ENCODE results near the gene ATP6V0D1. TPM values are rescaled to one million over a fixed set of nuclear protein-coding genes. Genes with fewer than 3 reads are reported as not detected.

The ATP6V0D1 gene
- total RNA-seq, 1 donor from 2014 or later: 31.8 TPM

- peaks cover 55% of the 10 kb centered on the region for H3K27me3 Mint-ChIP-seq
- H3K4me1 Mint-ChIP-seq: peaks cover 12% of the 10 kb centered on the region
- no peaks in the 10 kb centered on the region for H3K36me3 Mint-ChIP-seq (ENCODE audit: low read depth)
- no peak overlapping the region for H3K27ac Mint-ChIP-seq
- peak; percentile 64 for DNase-seq
- no peaks in the 10 kb centered on the region for H3K9me3 Mint-ChIP-seq
- H3K4me3 Mint-ChIP-seq: peak overlapping the region; percentile 45
- intact Hi-C loops (cut with micrococcal nuclease): no loop called here
These were observed 51.7 kb downstream of the ATP6V0D1 start for GRCh38 chr16:67429053-67429798.

GRCh38 chr16:67428146-67428731 is 52.7 kb downstream of the ATP6V0D1 start:
- H3K4me3 Mint-ChIP-seq: no peak overlapping the region
- peaks cover 57% of the 10 kb centered on the region for H3K27me3 Mint-ChIP-seq
- peaks cover 12% of the 10 kb centered on the region for H3K4me1 Mint-ChIP-seq
- DNase-seq: peak; percentile 89
- intact Hi-C loops (cut with micrococcal nuclease): loop anchor here (1.0 kb wide), 2 partner anchors 19 to 37 kb away; no protein-coding TSS in a partner anchor
- H3K36me3 Mint-ChIP-seq (ENCODE audit: low read depth): no peaks in the 10 kb centered on the region
- no peaks in the 10 kb centered on the region for H3K9me3 Mint-ChIP-seq
- no peak overlapping the region for H3K27ac Mint-ChIP-seq

- H3K9me3 Mint-ChIP-seq: no peaks in the 10 kb centered on the region
- no peak overlapping the region for H3K4me3 Mint-ChIP-seq
- intact Hi-C loops (cut with micrococcal nuclease): no loop called here
- H3K27ac Mint-ChIP-seq: no peak overlapping the region
- DNase-seq: no peak
- peaks cover 9% of the 10 kb centered on the region for H3K4me1 Mint-ChIP-seq
- peaks cover 51% of the 10 kb centered on the region for H3K27me3 Mint-ChIP-seq
- no peaks in the 10 kb centered on the region for H3K36me3 Mint-ChIP-seq (ENCODE audit: low read depth)
These were observed 54.0 kb downstream of the ATP6V0D1 start for GRCh38 chr16:67426950-67427349.

GRCh38 chr16:67426022-67426421 is 54.9 kb downstream of the ATP6V0D1 start:
- Mint-ChIP-seq H3K27ac (no peak overlapping the region), H3K4me3 (no peak overlapping the region), H3K9me3 (no peaks in the 10 kb centered on the region), H3K27me3 (peaks cover 47% of the 10 kb centered on the region), H3K36me3 (ENCODE audit: low read depth) (no peaks in the 10 kb centered on the region), H3K4me1 (peaks cover 6% of the 10 kb centered on the region)
- intact Hi-C loops (cut with micrococcal nuclease): no loop called here
- DNase-seq: no peak

- no peak for DNase-seq
- intact Hi-C loops (cut with micrococcal nuclease): no loop called here
- H3K4me1 Mint-ChIP-seq: peaks cover 6% of the 10 kb centered on the region
- H3K27ac Mint-ChIP-seq: no peak overlapping the region
- no peak overlapping the region for H3K4me3 Mint-ChIP-seq
- no peaks in the 10 kb centered on the region for H3K36me3 Mint-ChIP-seq (ENCODE audit: low read depth)
- H3K9me3 Mint-ChIP-seq: no peaks in the 10 kb centered on the region
- H3K27me3 Mint-ChIP-seq: peaks cover 47% of the 10 kb centered on the region
These were observed 55.4 kb downstream of the ATP6V0D1 start for GRCh38 chr16:67425580-67425979.

- Mint-ChIP-seq H3K27me3 (peaks cover 43% of the 10 kb centered on the region), H3K4me3 (no peak overlapping the region), H3K4me1 (peaks cover 2% of the 10 kb centered on the region), H3K36me3 (ENCODE audit: low read depth) (no peaks in the 10 kb centered on the region), H3K9me3 (no peaks in the 10 kb centered on the region), H3K27ac (no peak overlapping the region)
- intact Hi-C loops (cut with micrococcal nuclease): no loop called here
- DNase-seq: no peak
These were observed 55.9 kb downstream of the ATP6V0D1 start for GRCh38 chr16:67425061-67425460.

GRCh38 chr16:67424261-67424615 is 56.7 kb downstream of the ATP6V0D1 start:
- Mint-ChIP-seq H3K27me3 (peaks cover 42% of the 10 kb centered on the region), H3K4me3 (no peak overlapping the region), H3K36me3 (ENCODE audit: low read depth) (no peaks in the 10 kb centered on the region), H3K9me3 (no peaks in the 10 kb centered on the region), H3K4me1 (no peaks in the 10 kb centered on the region), H3K27ac (no peak overlapping the region)
- intact Hi-C loops (cut with micrococcal nuclease): no loop called here
- DNase-seq: no peak

- Mint-ChIP-seq H3K4me3 (no peak overlapping the region), H3K4me1 (no peaks in the 10 kb centered on the region), H3K9me3 (no peaks in the 10 kb centered on the region), H3K27me3 (peaks cover 38% of the 10 kb centered on the region), H3K27ac (no peak overlapping the region), H3K36me3 (ENCODE audit: low read depth) (no peaks in the 10 kb centered on the region)
- DNase-seq: no peak
- intact Hi-C loops (cut with micrococcal nuclease): no loop called here
These were observed 57.2 kb downstream of the ATP6V0D1 start for GRCh38 chr16:67423611-67424260.

GRCh38 chr16:67423015-67423414 is 57.9 kb downstream of the ATP6V0D1 start:
- Mint-ChIP-seq H3K27me3 (peaks cover 36% of the 10 kb centered on the region), H3K9me3 (no peaks in the 10 kb centered on the region)

GRCh38 chr16:67421030-67421429 is 59.9 kb downstream of the ATP6V0D1 start:
- DNase-seq: no peak
- peaks cover 4% of the 10 kb centered on the region for H3K4me1 Mint-ChIP-seq
- H3K36me3 Mint-ChIP-seq (ENCODE audit: low read depth): no peaks in the 10 kb centered on the region
- no peak overlapping the region for H3K27ac Mint-ChIP-seq
- intact Hi-C loops (cut with micrococcal nuclease): no loop called here
- no peaks in the 10 kb centered on the region for H3K9me3 Mint-ChIP-seq
- peaks cover 37% of the 10 kb centered on the region for H3K27me3 Mint-ChIP-seq
- H3K4me3 Mint-ChIP-seq: no peak overlapping the region

More at GRCh38 chr16:67423015-67423414, 57.9 kb downstream of the ATP6V0D1 start:
- no peak overlapping the region for H3K27ac Mint-ChIP-seq
- no peaks in the 10 kb centered on the region for H3K4me1 Mint-ChIP-seq
- no peaks in the 10 kb centered on the region for H3K36me3 Mint-ChIP-seq (ENCODE audit: low read depth)
- no peak overlapping the region for H3K4me3 Mint-ChIP-seq
- intact Hi-C loops (cut with micrococcal nuclease): no loop called here
- no peak for DNase-seq

GRCh38 chr16:67419931-67420330 is 61.0 kb downstream of the ATP6V0D1 start:
- intact Hi-C loops (cut with micrococcal nuclease): loop anchor here (5.0 kb wide), 1 partner anchor 158 kb away; no protein-coding TSS in a partner anchor
- Mint-ChIP-seq H3K27ac (no peak overlapping the region), H3K4me1 (peaks cover 8% of the 10 kb centered on the region), H3K4me3 (no peak overlapping the region), H3K36me3 (ENCODE audit: low read depth) (no peaks in the 10 kb centered on the region), H3K9me3 (no peaks in the 10 kb centered on the region), H3K27me3 (peaks cover 33% of the 10 kb centered on the region)
- no peak for DNase-seq

- DNase-seq: no peak
- H3K4me1 Mint-ChIP-seq: peaks cover 8% of the 10 kb centered on the region
- no peak overlapping the region for H3K27ac Mint-ChIP-seq
- H3K27me3 Mint-ChIP-seq: peaks cover 35% of the 10 kb centered on the region
- H3K9me3 Mint-ChIP-seq: no peaks in the 10 kb centered on the region
- H3K36me3 Mint-ChIP-seq (ENCODE audit: low read depth): no peaks in the 10 kb centered on the region
- H3K4me3 Mint-ChIP-seq: no peak overlapping the region
- intact Hi-C loops (cut with micrococcal nuclease): loop anchor here (5.0 kb wide), 1 partner anchor 157 kb away; no protein-coding TSS in a partner anchor
These were observed 61.5 kb downstream of the ATP6V0D1 start for GRCh38 chr16:67419502-67419901.

- intact Hi-C loops (cut with micrococcal nuclease): loop anchor here (5.0 kb wide), 1 partner anchor 155 kb away; no protein-coding TSS in a partner anchor
- Mint-ChIP-seq H3K27me3 (peaks cover 35% of the 10 kb centered on the region), H3K4me1 (peaks cover 10% of the 10 kb centered on the region), H3K36me3 (ENCODE audit: low read depth) (no peaks in the 10 kb centered on the region), H3K4me3 (peak overlapping the region; percentile 25), H3K9me3 (no peaks in the 10 kb centered on the region), H3K27ac (no peak overlapping the region)
- no peak for DNase-seq
These were observed 63.5 kb downstream of the ATP6V0D1 start for GRCh38 chr16:67417333-67418061.
